ENCODE results near the gene PRR23C.

DNA sequence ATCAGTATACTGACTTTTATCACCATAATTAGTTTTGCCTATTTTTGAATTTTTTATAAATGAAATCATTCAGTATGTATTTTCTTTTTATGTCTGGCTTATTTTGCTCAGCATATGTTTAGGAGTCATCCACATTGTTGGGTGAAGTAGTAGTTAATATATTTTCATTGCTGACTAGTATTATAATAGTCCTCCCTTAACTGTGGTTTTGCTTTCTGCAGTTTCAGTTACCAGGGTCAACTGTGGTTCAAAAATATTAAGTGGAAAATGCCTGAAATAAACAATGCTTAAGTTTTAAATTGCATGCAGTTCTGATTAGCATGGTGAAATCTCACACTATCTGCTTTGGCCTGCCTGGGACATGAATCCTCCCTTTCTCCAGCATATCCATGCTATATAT lies 39.5 kb upstream of the PRR23C start:
- TF ChIP-seq, protein P1, sequence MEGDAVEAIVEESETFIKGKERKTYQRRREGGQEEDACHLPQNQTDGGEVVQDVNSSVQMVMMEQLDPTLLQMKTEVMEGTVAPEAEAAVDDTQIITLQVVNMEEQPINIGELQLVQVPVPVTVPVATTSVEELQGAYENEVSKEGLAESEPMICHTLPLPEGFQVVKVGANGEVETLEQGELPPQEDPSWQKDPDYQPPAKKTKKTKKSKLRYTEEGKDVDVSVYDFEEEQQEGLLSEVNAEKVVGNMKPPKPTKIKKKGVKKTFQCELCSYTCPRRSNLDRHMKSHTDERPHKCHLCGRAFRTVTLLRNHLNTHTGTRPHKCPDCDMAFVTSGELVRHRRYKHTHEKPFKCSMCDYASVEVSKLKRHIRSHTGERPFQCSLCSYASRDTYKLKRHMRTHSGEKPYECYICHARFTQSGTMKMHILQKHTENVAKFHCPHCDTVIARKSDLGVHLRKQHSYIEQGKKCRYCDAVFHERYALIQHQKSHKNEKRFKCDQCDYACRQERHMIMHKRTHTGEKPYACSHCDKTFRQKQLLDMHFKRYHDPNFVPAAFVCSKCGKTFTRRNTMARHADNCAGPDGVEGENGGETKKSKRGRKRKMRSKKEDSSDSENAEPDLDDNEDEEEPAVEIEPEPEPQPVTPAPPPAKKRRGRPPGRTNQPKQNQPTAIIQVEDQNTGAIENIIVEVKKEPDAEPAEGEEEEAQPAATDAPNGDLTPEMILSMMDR (conservative IDR thresholded peaks at IDR 0.05 in 1 of 2, IDR thresholded peaks at IDR 0.05 in 1 of 2; ENCODE audit: extremely low read depth in 1 of 2, insufficient read depth in 1 of 2, low read depth in 1 of 2, low read length in 2 of 2), result no peak
- no peak for TF ChIP-seq EZH2 (IDR thresholded peaks at IDR 0.05; ENCODE audit: borderline replicate concordance, low read length)
